ENCODE measurements around the gene NXPE3. TPM values are rescaled to one million over a fixed set of nuclear protein-coding genes. Genes with fewer than 3 reads are reported as not detected.
A peak's percentile ranks its signal among the peaks of the same experiment; 100 is the strongest.
"Not testable (repeated sequence)": the region's sequence is repeated elsewhere in the genome, so short reads cannot be mapped to it uniquely, and the experiment has no call there.

NXPE3 gene
- 10 to 100 TPM; 19.9 to 22.5 TPM for total RNA-seq

- Mint-ChIP-seq H3K27ac (peak within 1 kb of the TSS; percentile 94), H3K9me3 (no peaks in the 10 kb centered on the region), H3K4me3 (peak within 1 kb of the TSS; percentile 93), H3K27me3 (no peaks in the 10 kb centered on the region), H3K4me1 (peaks cover 46% of the 10 kb centered on the region), H3K36me3 (peaks cover 12% of the 10 kb centered on the region)
- DNase-seq = peak; percentile 95
Measured at GRCh38 chr3:101779047-101779821, at the start of gene NXPE3. NXPE3 (plus strand) TSS chr3:101779211; CDS start chr3:101785597, 6,386 bp downstream.

GRCh38 chr3:101729586-101729985 lies 49.4 kb upstream of the NXPE3 start:
- H3K4me3 Mint-ChIP-seq = no peak overlapping the region
- no peak overlapping the region for H3K27ac Mint-ChIP-seq
- no peak for DNase-seq
- no peaks in the 10 kb centered on the region for H3K27me3 Mint-ChIP-seq
- no peaks in the 10 kb centered on the region for H3K9me3 Mint-ChIP-seq
- peaks cover 8% of the 10 kb centered on the region for H3K4me1 Mint-ChIP-seq
- peaks cover 18% of the 10 kb centered on the region for H3K36me3 Mint-ChIP-seq

- no peak for DNase-seq
- H3K27me3 Mint-ChIP-seq = no peaks in the 10 kb centered on the region
- peaks cover 30% of the 10 kb centered on the region for H3K36me3 Mint-ChIP-seq
- peaks cover 4% of the 10 kb centered on the region for H3K4me1 Mint-ChIP-seq
- H3K27ac Mint-ChIP-seq = no peak overlapping the region
- no peaks in the 10 kb centered on the region for H3K9me3 Mint-ChIP-seq
- H3K4me3 Mint-ChIP-seq = no peak overlapping the region
Measured at GRCh38 chr3:101730839-101731238, 48.2 kb upstream of the NXPE3 start.

- Mint-ChIP-seq H3K4me1 (no peaks in the 10 kb centered on the region), H3K36me3 (peaks cover 40% of the 10 kb centered on the region), H3K9me3 (no peaks in the 10 kb centered on the region), H3K4me3 (no peak overlapping the region), H3K27me3 (no peaks in the 10 kb centered on the region), H3K27ac (no peak overlapping the region)
- no peak for DNase-seq
Measured at GRCh38 chr3:101732240-101732641, 46.8 kb upstream of the NXPE3 start.

GRCh38 chr3:101735833-101736232 lies 43.2 kb upstream of the NXPE3 start:
- DNase-seq = no peak
- H3K9me3 Mint-ChIP-seq = no peaks in the 10 kb centered on the region
- no peaks in the 10 kb centered on the region for H3K27me3 Mint-ChIP-seq
- H3K4me3 Mint-ChIP-seq = no peak overlapping the region
- H3K27ac Mint-ChIP-seq = no peak overlapping the region
- H3K36me3 Mint-ChIP-seq = peaks cover 58% of the 10 kb centered on the region
- H3K4me1 Mint-ChIP-seq = no peaks in the 10 kb centered on the region

- H3K36me3 Mint-ChIP-seq = peaks cover 43% of the 10 kb centered on the region
- H3K4me1 Mint-ChIP-seq, DNase-seq, H3K4me3 Mint-ChIP-seq, H3K27me3 Mint-ChIP-seq, H3K9me3 Mint-ChIP-seq, H3K27ac Mint-ChIP-seq: not testable (repeated sequence)
Measured at GRCh38 chr3:101741914-101742313, 37.1 kb upstream of the NXPE3 start.

- Mint-ChIP-seq H3K27me3 (no peaks in the 10 kb centered on the region), H3K9me3 (peaks cover 5% of the 10 kb centered on the region), H3K36me3 (peaks cover 27% of the 10 kb centered on the region), H3K4me1 (no peaks in the 10 kb centered on the region), H3K27ac (no peak overlapping the region), H3K4me3 (no peak overlapping the region)
- no peak for DNase-seq
Measured at GRCh38 chr3:101744811-101745210, 34.2 kb upstream of the NXPE3 start.

GRCh38 chr3:101745934-101746333 lies 33.1 kb upstream of the NXPE3 start:
- H3K27me3 Mint-ChIP-seq, DNase-seq, H3K4me3 Mint-ChIP-seq, H3K27ac Mint-ChIP-seq, H3K4me1 Mint-ChIP-seq, H3K9me3 Mint-ChIP-seq: not testable (repeated sequence)
- H3K36me3 Mint-ChIP-seq = peaks cover 28% of the 10 kb centered on the region

- H3K36me3 Mint-ChIP-seq = peaks cover 55% of the 10 kb centered on the region
- not testable (repeated sequence) for H3K4me1 Mint-ChIP-seq, H3K9me3 Mint-ChIP-seq, H3K27ac Mint-ChIP-seq, H3K27me3 Mint-ChIP-seq, H3K4me3 Mint-ChIP-seq, DNase-seq
Measured at GRCh38 chr3:101753386-101754113, 25.5 kb upstream of the NXPE3 start.

GRCh38 chr3:101758224-101758623 lies 20.8 kb upstream of the NXPE3 start:
- Mint-ChIP-seq H3K27me3 (no peaks in the 10 kb centered on the region), H3K4me3 (no peak overlapping the region), H3K36me3 (peaks cover 52% of the 10 kb centered on the region), H3K9me3 (no peaks in the 10 kb centered on the region), H3K27ac (no peak overlapping the region), H3K4me1 (no peaks in the 10 kb centered on the region)
- DNase-seq = no peak

- peaks cover 42% of the 10 kb centered on the region for H3K36me3 Mint-ChIP-seq
- H3K27me3 Mint-ChIP-seq = no peaks in the 10 kb centered on the region
- no peaks in the 10 kb centered on the region for H3K9me3 Mint-ChIP-seq
- no peak overlapping the region for H3K4me3 Mint-ChIP-seq
- H3K4me1 Mint-ChIP-seq = no peaks in the 10 kb centered on the region
- no peak for DNase-seq
- H3K27ac Mint-ChIP-seq = no peak overlapping the region
Measured at GRCh38 chr3:101762041-101762646, 16.9 kb upstream of the NXPE3 start.

GRCh38 chr3:101777745-101778281 lies 1.2 kb upstream of the NXPE3 start:
- H3K9me3 Mint-ChIP-seq, DNase-seq: not testable (repeated sequence)

GRCh38 chr3:101778385-101779046 lies 495 bp upstream of the NXPE3 start:
- peak overlapping the region; percentile 94 for H3K27ac Mint-ChIP-seq
- no peaks in the 10 kb centered on the region for H3K27me3 Mint-ChIP-seq
- DNase-seq = no peak
- no peaks in the 10 kb centered on the region for H3K9me3 Mint-ChIP-seq
- H3K4me1 Mint-ChIP-seq = peaks cover 41% of the 10 kb centered on the region
- H3K36me3 Mint-ChIP-seq = peaks cover 5% of the 10 kb centered on the region
- peak overlapping the region; percentile 93 for H3K4me3 Mint-ChIP-seq

More at GRCh38 chr3:101777745-101778281, 1.2 kb upstream of the NXPE3 start:
- H3K36me3 Mint-ChIP-seq, H3K27me3 Mint-ChIP-seq: not testable (repeated sequence)
- Mint-ChIP-seq H3K4me3 (peak overlapping the region; percentile 50), H3K4me1 (peaks cover 39% of the 10 kb centered on the region), H3K27ac (peak overlapping the region; percentile 60)

- peak overlapping the region; percentile 94 for H3K27ac Mint-ChIP-seq
- no peaks in the 10 kb centered on the region for H3K9me3 Mint-ChIP-seq
- DNase-seq = no peak
- H3K36me3 Mint-ChIP-seq = peaks cover 14% of the 10 kb centered on the region
- no peaks in the 10 kb centered on the region for H3K27me3 Mint-ChIP-seq
- H3K4me3 Mint-ChIP-seq = peak overlapping the region; percentile 93
- peaks cover 53% of the 10 kb centered on the region for H3K4me1 Mint-ChIP-seq
Measured at GRCh38 chr3:101779822-101780381, 891 bp downstream of the NXPE3 start.

All from activated naive CD8-positive, alpha-beta T cell treated with anti-CD3 and anti-CD28 coated beads for 36 hours (primary cell).